HepG2 (cell line): ENCODE measurements around the gene C14orf119. TPM values are rescaled to one million over a fixed set of nuclear protein-coding genes. Genes with fewer than 3 reads are reported as not detected.

Source experiments
- ATF4 ChIP-seq, 2 experiments: fragments of 450-650 bp in 1 of 2; sonication (generic) in 1 of 2; formaldehyde crosslinking; IDR thresholded peaks; 2 replicates each; pipeline versions ENCODE4 v1.5.0 to v1.8.0; 2020 to 2022; ENCODE audit warnings: mild to moderate bottlenecking in 1 of 2, missing genetic modification reagents in 1 of 2
- ATRX ChIP-seq: sonication (generic); formaldehyde crosslinking; IDR thresholded peaks from 2 replicates; pipeline ENCODE4 v1.4.0; 2020; ENCODE audit warnings: missing genetic modification reagents, borderline replicate concordance
- CREBL2 ChIP-seq: sonication (generic); formaldehyde crosslinking; IDR thresholded peaks from 2 replicates; pipeline ENCODE4 v1.8.1; 2023; ENCODE audit warnings: missing genetic modification reagents, mild to moderate bottlenecking, borderline replicate concordance
- MYC ChIP-seq: sonication (generic); formaldehyde crosslinking; IDR thresholded peaks from 2 replicates; pipeline ENCODE4 v1.9.0; 2021; ENCODE audit warnings: missing genetic modification reagents, borderline replicate concordance
- MYNN ChIP-seq: sonication (generic); formaldehyde crosslinking; IDR thresholded peaks from 2 replicates; pipeline ENCODE4 v1.4.0; 2020; ENCODE audit warnings: mild to moderate bottlenecking, low read depth, missing genetic modification reagents
- SALL2 ChIP-seq: sonication (generic); formaldehyde crosslinking; IDR thresholded peaks from 2 replicates; pipeline ENCODE4 v1.8.1; 2023; ENCODE audit warnings: mild to moderate bottlenecking, missing genetic modification reagents, inconsistent platforms
- SOX6 ChIP-seq, 2 experiments: fragments of 450-650 bp in 1 of 2; sonication (generic) in 1 of 2; formaldehyde crosslinking in 1 of 2; IDR thresholded peaks; 2 replicates each; pipeline versions ENCODE4 v1.4.0 to v1.6.1; 2017 to 2020; ENCODE audit warnings: antibody characterized with exemption in 1 of 2, mild to moderate bottlenecking in 1 of 2, missing genetic modification reagents in 1 of 2
- SP1 ChIP-seq, 2 experiments: fragments of 450-650 bp in 1 of 2; sonication (generic) in 1 of 2; formaldehyde crosslinking in 1 of 2; IDR thresholded peaks; 2 replicates each; pipeline versions ENCODE4 v1.4.0 to v1.6.1; 2016 to 2020; ENCODE audit warnings: missing genetic modification reagents in 1 of 2
- STAG1 ChIP-seq: sonication (generic); formaldehyde crosslinking; IDR thresholded peaks from 2 replicates; pipeline ENCODE4 v1.4.0; 2020; ENCODE audit warnings: missing genetic modification reagents
- THYN1 ChIP-seq: sonication (generic); formaldehyde crosslinking; IDR thresholded peaks from 2 replicates; pipeline ENCODE4 v1.8.1; 2023; ENCODE audit warnings: low read depth, mild to moderate bottlenecking, moderate library complexity, missing genetic modification reagents, borderline replicate concordance
- ZBTB2 ChIP-seq: sonication (generic); formaldehyde crosslinking; IDR thresholded peaks from 2 replicates; pipeline ENCODE4 v1.8.0; 2022; ENCODE audit warnings: low read depth, missing genetic modification reagents
- ZBTB21 ChIP-seq: sonication (generic); formaldehyde crosslinking; IDR thresholded peaks from 2 replicates; pipeline ENCODE4 v1.4.0; 2020; ENCODE audit warnings: missing genetic modification reagents
- ZBTB4 ChIP-seq: sonication (generic); formaldehyde crosslinking; IDR thresholded peaks from 2 replicates; pipeline ENCODE4 v1.4.0; 2020; ENCODE audit warnings: missing genetic modification reagents, mild to moderate bottlenecking, borderline replicate concordance
- ZBTB7A ChIP-seq: sonication (generic); formaldehyde crosslinking; IDR thresholded peaks from 2 replicates; pipeline ENCODE4 v1.8.0; 2022; ENCODE audit warnings: mild to moderate bottlenecking, missing genetic modification reagents
- ZNF660 ChIP-seq: sonication (generic); formaldehyde crosslinking; IDR thresholded peaks from 2 replicates; pipeline ENCODE4 v1.5.1; 2020; ENCODE audit warnings: mild to moderate bottlenecking, low read depth, missing genetic modification reagents, borderline replicate concordance
- ZNF800 ChIP-seq: sonication (generic); formaldehyde crosslinking; IDR thresholded peaks from 2 replicates; pipeline ENCODE4 v1.4.0; 2020; ENCODE audit warnings: missing genetic modification reagents
- ZNF883 ChIP-seq: sonication (generic); formaldehyde crosslinking; IDR thresholded peaks from 2 replicates; pipeline ENCODE4 v1.5.1; 2020; ENCODE audit warnings: mild to moderate bottlenecking, missing genetic modification reagents; ENCODE audit errors: not compliant biosample characterization
- ZNF891 ChIP-seq: sonication (generic); formaldehyde crosslinking; IDR thresholded peaks from 2 replicates; pipeline ENCODE4 v1.5.0; 2020; ENCODE audit warnings: mild to moderate bottlenecking, missing genetic modification reagents
- polyA plus RNA-seq, 8 experiments: library from polyadenylated mRNA; depleted of rRNA in 3 of 8; stranded (reverse) in 7 of 8; unstranded in 1 of 8; fragments of >200 nt; fragmentation: Illumina TruSeq in 4 of 8; extraction: Trizol in 4 of 8; gene quantifications; 2 replicates each; pipeline versions ENCODE4 v1.2.1 to v1.2.3, GENCODE V29; 2011 to 2016; ENCODE audit warnings: low read depth in 4 of 8, missing spikeins in 1 of 8, mixed read lengths in 1 of 8; ENCODE audit not compliant: insufficient read depth in 1 of 8
- total RNA-seq, 5 experiments: library from RNA; depleted of rRNA; stranded (reverse); fragments of >200 nt; fragmentation: Illumina TruSeq; extraction: Trizol; gene quantifications; 2 replicates each; pipeline ENCODE4 v1.2.3, GENCODE V29; 2016; ENCODE audit warnings: low read depth in 1 of 5

C14orf119 gene
- total and polyA plus RNA-seq, 2 of the 13 experiments (the other 11 are each of a cell fraction or from before 2014, with no cell fraction given), result 117 to 206 TPM

- TF ChIP-seq THYN1, result no peak
- TF ChIP-seq CREBL2 (CRISPR knock-in tag), result no peak; the same call in 1 of the 2 replicates
- peak; percentile 88 for TF ChIP-seq MYC (CRISPR knock-in tag)
- TF ChIP-seq MYNN (CRISPR knock-in tag), result peak; percentile 92; the same call in 1 of the 2 replicates
- TF ChIP-seq SOX6 (IDR thresholded peaks at IDR 0.05), result no peak
- peak; percentile 80; the same call in 1 of the 2 replicates for TF ChIP-seq SOX6 (CRISPR knock-in tag; IDR thresholded peaks at IDR 0.05)
- peak; percentile 96 for TF ChIP-seq STAG1 (CRISPR knock-in tag)
- peak; percentile 83; the same call in 1 of the 2 replicates for TF ChIP-seq ZNF660 (CRISPR knock-in tag)
- peak; percentile 49; the same call in 1 of the 2 replicates for TF ChIP-seq ZBTB4
- TF ChIP-seq ATF4 (CRISPR knock-in tag; IDR thresholded peaks at IDR 0.05), result peak in 1 of 2 experiments; percentile 73; a peak in 2 of 4 replicates
- TF ChIP-seq ZBTB2 (CRISPR knock-in tag), result peak; percentile 35
- TF ChIP-seq SALL2 (CRISPR knock-in tag), result peak; percentile 92
- TF ChIP-seq ZBTB21 (CRISPR knock-in tag), result 0 out of 2 replicates have a peak, but pooled peaks have one; percentile 32
- TF ChIP-seq ZNF800 (CRISPR knock-in tag), result peak; percentile 92
- TF ChIP-seq SP1 (IDR thresholded peaks at IDR 0.05), result no peak
- TF ChIP-seq SP1 (CRISPR knock-in tag; IDR thresholded peaks at IDR 0.05), result peak; percentile 60
- no peak; the same call in none of the 2 replicates for TF ChIP-seq ZBTB7A
- peak; percentile 75 for TF ChIP-seq ZNF883 (CRISPR knock-in tag)
- TF ChIP-seq ZNF891 (CRISPR knock-in tag), result no peak; the same call in 1 of the 2 replicates
- TF ChIP-seq ATRX (CRISPR knock-in tag), result no peak
These were observed 37.3 kb upstream of the C14orf119 start (continued) for GRCh38 chr14:23057757-23058653.
